22Rv1 (cell line): Measurements from ENCODE around the gene TBC1D1.
"Not testable (repeated sequence)": the region's sequence is repeated elsewhere in the genome, so short reads cannot be mapped to it uniquely, and the experiment has no call there.

Experiments
- H3K27ac ChIP-seq: fragments of 450-650 bp; 2 replicates; pipeline ENCODE4 v1.5.1; 2017
- ZFX ChIP-seq: fragments of 450-650 bp; IDR thresholded peaks from 2 replicates; pipeline ENCODE4 v1.6.1; 2017; ENCODE audit warnings: antibody characterized with exemption, borderline replicate concordance
- TF ChIP-seq, protein P1 (sequence below): fragments of 450-650 bp; IDR thresholded peaks from 2 replicates; pipeline ENCODE4 v1.5.1; 2017; ENCODE audit warnings: mild to moderate bottlenecking

The TBC1D1 gene

DNA sequence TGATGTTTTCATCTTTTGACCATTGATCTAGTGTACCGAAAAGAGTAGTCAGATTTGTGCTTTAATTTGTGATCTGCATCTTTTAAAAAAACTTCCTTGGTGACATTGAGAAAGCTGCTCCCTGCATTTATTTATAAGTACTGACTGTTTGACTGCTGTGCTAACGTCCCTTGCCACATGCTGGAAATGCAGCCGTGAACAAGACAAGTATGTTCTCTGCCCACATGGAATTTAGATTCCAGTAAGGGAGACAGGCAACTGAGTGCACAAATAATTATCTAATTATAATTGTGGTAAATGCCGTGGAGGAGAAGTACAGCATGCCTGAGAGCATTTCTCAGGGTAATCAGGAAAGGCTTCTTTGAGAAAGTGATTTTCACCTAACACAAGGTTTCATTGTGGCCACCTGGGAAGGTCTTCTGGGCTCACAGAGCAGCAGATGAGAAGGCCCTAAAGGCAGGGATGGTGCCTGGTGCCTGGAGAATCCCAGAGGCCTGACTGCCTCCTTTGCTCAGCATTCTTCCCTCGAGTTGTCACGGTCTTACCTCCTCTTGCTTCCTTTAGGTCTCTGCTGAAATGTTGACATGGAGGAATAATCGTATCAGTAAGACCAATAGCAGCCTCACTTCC, 125.1 kb downstream of the TBC1D1 start:
- H3K27ac ChIP-seq, result no peak overlapping the region
- no peak for TF ChIP-seq ZFX
- TF ChIP-seq, protein P1, sequence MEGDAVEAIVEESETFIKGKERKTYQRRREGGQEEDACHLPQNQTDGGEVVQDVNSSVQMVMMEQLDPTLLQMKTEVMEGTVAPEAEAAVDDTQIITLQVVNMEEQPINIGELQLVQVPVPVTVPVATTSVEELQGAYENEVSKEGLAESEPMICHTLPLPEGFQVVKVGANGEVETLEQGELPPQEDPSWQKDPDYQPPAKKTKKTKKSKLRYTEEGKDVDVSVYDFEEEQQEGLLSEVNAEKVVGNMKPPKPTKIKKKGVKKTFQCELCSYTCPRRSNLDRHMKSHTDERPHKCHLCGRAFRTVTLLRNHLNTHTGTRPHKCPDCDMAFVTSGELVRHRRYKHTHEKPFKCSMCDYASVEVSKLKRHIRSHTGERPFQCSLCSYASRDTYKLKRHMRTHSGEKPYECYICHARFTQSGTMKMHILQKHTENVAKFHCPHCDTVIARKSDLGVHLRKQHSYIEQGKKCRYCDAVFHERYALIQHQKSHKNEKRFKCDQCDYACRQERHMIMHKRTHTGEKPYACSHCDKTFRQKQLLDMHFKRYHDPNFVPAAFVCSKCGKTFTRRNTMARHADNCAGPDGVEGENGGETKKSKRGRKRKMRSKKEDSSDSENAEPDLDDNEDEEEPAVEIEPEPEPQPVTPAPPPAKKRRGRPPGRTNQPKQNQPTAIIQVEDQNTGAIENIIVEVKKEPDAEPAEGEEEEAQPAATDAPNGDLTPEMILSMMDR, result no peak

DNA sequence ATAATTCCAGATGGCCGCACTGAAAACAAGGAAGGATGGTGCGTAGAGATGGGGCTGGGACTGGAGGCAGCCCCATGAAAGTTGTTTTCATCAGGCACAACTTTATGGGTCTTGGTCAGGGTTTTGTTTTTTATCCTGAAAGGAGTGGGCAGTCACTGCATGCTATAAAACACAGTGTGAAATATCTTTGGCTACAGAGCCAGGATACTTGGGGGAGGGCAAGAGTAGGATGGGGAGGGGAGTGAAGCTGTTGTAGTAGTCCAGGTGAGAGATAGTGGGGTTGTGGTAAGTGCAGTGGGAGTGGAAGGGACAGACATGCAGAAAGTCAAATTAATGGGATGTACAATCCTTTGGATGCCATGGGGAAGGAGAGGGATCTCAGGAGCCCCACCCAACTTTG, 125.8 kb downstream of the TBC1D1 start:
- no peak overlapping the region for H3K27ac ChIP-seq
- TF ChIP-seq ZFX, result no peak
- TF ChIP-seq, protein P1, result no peak

DNA sequence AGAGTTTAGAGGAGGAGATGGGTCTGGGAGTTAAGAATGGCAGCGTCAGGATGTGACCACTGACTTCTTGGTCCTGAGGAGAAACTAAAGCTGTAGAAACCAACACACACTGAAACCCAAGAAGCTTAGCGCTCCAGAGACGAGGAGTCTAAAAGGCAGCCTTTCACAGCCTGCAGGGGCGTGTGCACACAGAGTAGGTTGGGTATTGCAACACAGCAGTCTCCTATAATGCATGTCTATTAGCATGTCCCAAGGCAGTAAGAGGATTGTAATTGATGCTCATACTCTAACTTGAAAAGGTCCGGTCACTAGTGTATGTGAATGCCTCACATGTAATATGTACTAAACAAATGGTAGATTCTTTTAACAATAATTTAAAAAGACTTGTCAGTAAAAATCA, 126.7 kb downstream of the TBC1D1 start:
- TF ChIP-seq ZFX, result no peak
- TF ChIP-seq, protein P1, result no peak
- H3K27ac ChIP-seq, result no peak overlapping the region

DNA sequence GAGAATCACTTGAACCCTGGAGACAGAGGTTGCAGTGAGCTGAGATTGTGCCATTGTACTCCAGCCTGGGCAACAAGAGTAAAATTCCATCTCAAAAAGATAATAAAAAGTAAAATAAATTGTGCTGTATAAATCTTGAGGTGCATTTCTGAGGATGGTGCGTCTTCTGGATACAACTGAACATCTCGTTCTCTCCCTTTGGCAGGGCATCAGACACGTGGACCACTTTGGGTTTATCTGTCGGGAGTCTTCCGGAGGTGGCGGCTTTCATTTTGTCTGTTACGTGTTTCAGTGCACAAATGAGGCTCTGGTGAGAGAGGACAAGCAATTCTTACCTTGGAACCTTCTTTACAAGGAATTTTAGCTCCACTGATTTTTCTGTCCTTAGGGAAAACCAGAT, 129.5 kb downstream of the TBC1D1 start:
- H3K27ac ChIP-seq, result no peak overlapping the region
- TF ChIP-seq ZFX, result no peak
- TF ChIP-seq, protein P1, result no peak

DNA sequence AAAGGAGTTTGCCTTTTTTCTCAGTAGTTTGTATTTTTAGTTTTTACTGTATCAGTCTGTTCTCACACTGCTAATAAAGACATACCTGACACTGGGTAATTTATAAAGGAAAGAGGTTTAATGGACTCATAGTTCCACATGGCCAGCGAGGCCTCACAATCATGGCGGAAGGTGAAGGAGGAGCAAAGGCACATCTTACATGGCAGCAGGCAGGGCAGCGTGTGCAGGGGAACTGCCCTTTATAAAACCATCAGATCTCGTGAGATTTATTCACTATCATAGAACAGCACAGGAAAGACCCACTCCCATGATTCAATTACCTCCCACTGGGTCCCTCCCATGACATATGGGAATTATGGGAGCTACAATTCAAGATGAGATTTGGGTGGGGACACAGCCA, 130.1 kb downstream of the TBC1D1 start:
- not testable (repeated sequence) for H3K27ac ChIP-seq

DNA sequence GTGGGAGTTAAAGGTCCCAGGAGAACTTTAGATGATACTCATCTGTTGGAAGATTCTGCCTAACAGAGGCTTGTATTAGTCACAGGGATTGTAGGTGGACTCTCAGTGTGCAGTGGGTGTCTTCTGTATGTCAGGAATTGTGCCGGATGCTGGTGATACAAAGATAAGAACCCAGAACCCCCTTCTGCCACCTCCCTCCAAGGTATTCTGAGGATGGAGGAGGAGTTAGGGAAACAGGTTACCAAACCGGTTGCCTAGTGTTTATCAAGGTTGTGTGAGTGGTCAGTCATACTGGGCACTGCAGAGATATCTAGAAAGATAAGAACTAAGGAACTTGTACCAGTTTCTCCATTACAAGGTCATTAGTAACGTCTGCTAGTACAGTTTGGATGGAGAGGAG, 130.9 kb downstream of the TBC1D1 start:
- TF ChIP-seq, protein P1, result no peak
- TF ChIP-seq ZFX, result no peak
- H3K27ac ChIP-seq, result no peak overlapping the region

DNA sequence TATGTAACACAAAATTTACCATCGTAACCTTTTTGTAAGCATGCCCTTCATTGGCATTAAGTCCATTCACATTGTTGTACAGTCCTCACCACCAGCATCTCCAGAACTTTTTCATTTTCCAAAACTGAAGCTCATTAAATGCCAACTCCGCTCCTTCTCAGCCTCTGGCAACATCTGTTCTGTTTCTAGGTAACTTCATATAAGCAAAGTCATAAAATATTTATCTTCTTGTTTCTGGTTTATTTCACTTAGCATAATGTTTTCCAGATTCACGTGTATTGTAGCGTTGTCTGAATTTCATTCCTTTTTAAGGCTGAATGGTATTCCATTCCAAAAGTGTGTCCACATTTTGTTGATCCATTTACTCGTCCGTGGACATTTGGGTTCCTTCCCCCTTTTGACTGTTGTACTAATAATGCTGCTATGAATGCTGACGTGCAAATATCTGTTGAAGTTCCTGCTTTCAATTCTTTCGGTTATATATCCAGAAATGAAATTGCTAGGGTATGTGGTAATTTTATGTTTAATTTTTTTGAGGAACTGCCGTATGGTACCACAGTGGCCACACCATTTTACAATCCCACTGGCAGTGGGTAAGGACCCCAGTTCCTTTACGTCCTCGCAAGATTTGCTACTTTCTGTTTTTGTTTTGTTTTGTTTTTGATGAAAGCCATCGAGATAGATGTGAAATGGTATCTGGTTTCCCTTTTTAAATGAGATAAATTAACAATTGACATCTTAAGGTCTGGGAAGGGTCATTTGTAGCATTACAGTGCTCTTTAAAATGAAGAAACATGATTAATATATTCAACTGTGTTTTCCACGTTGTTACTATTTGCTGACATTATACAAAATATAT, 132.7 kb downstream of the TBC1D1 start:
- no peak overlapping the region for H3K27ac ChIP-seq
- TF ChIP-seq ZFX, result no peak
- TF ChIP-seq, protein P1, result no peak
